ENCODE measurements around the gene ABCC1. TPM values are rescaled to one million over a fixed set of nuclear protein-coding genes. Genes with fewer than 3 reads are reported as not detected.
A peak's percentile ranks its signal among the peaks of the same experiment; 100 is the strongest.

The ABCC1 gene
- total and polyA plus RNA-seq, 4 donors = 12.4 to 41.5 (median 31.3) TPM

GRCh38 chr16:16028311-16028999 lies 79.0 kb downstream of the ABCC1 start:
- H3K27me3 ChIP-seq (ENCODE audit: control insufficient read depth in 3 of 3, insufficient read depth in 3 of 3, low read length in 2 of 3) = no peaks in the 10 kb centered on the region
- ATAC-seq (ENCODE audit: insufficient read depth, low FRiP score) = no peak
- H3K4me1 ChIP-seq (ENCODE audit: control insufficient read depth in 5 of 5, insufficient read depth in 5 of 5, low read length in 5 of 5) = peaks cover 0 to 17% (median 0%) of the 10 kb centered on the region in 5 donors
- H3K36me3 ChIP-seq (ENCODE audit: control insufficient read depth in 4 of 4, insufficient read depth in 4 of 4, low read length in 4 of 4) = peaks cover 0 to 6% (median 3%) of the 10 kb centered on the region in 4 donors
- H3K9ac ChIP-seq (ENCODE audit: insufficient read depth in 1 of 2, low read length in 2 of 2) = no peak overlapping the region
- no peaks in the 10 kb centered on the region for H3K9me3 ChIP-seq (ENCODE audit: control insufficient read depth in 4 of 4, insufficient read depth in 3 of 4, low read length in 3 of 4)
- TF ChIP-seq CTCF (IDR thresholded peaks at IDR 0.05; ENCODE audit: control extremely low read depth, extremely low read depth) = no peak
- no peak for DNase-seq
- H3K27ac ChIP-seq (ENCODE audit: low read depth in 1 of 2, low read length in 1 of 2) = peak overlapping the region in 1 of 2 donors; percentile 20
- no peak overlapping the region for H3K4me3 ChIP-seq
- WGBS, 2 donors = 74 to 87% methylated on average over 19 of the region's 19 CpGs

GRCh38 chr16:16029431-16030011 lies 80.1 kb downstream of the ABCC1 start:
- Histone ChIP-seq H3K27me3 (ENCODE audit: control insufficient read depth in 3 of 3, insufficient read depth in 3 of 3, low read length in 2 of 3) (no peaks in the 10 kb centered on the region), H3K36me3 (ENCODE audit: control insufficient read depth in 4 of 4, insufficient read depth in 4 of 4, low read length in 4 of 4) (peaks cover 0 to 6% (median 3%) of the 10 kb centered on the region in 4 donors), H3K4me3 (no peak overlapping the region), H3K27ac (ENCODE audit: low read depth in 1 of 2, low read length in 1 of 2) (no peak overlapping the region), H3K4me1 (ENCODE audit: control insufficient read depth in 5 of 5, insufficient read depth in 5 of 5, low read length in 5 of 5) (peaks cover 0 to 14% (median 0%) of the 10 kb centered on the region in 5 donors), H3K9me3 (ENCODE audit: control insufficient read depth in 4 of 4, insufficient read depth in 3 of 4, low read length in 3 of 4) (no peaks in the 10 kb centered on the region), H3K9ac (ENCODE audit: insufficient read depth in 1 of 2, low read length in 2 of 2) (no peak overlapping the region)
- TF ChIP-seq CTCF (IDR thresholded peaks at IDR 0.05; ENCODE audit: control extremely low read depth, extremely low read depth) = no peak
- ATAC-seq (ENCODE audit: insufficient read depth, low FRiP score) (no peak), DNase-seq (peak in 2 of 3 donors; percentile 77 to 87)
- 60 to 69% methylated on average over 5 of the region's 5 CpGs for WGBS, 2 donors

- H3K4me1 ChIP-seq (ENCODE audit: control insufficient read depth in 5 of 5, insufficient read depth in 5 of 5, low read length in 5 of 5) = peaks cover 0 to 11% (median 0%) of the 10 kb centered on the region in 5 donors
- H3K27ac ChIP-seq (ENCODE audit: low read depth in 1 of 2, low read length in 1 of 2) = peak overlapping the region in 1 of 2 donors; percentile 35
- no peak for DNase-seq
- TF ChIP-seq CTCF (IDR thresholded peaks at IDR 0.05; ENCODE audit: control extremely low read depth, extremely low read depth) = no peak
- ATAC-seq (ENCODE audit: insufficient read depth, low FRiP score) = no peak
- H3K4me3 ChIP-seq = no peak overlapping the region
- peaks cover 1 to 8% (median 4%) of the 10 kb centered on the region in 4 donors for H3K36me3 ChIP-seq (ENCODE audit: control insufficient read depth in 4 of 4, insufficient read depth in 4 of 4, low read length in 4 of 4)
- no peaks in the 10 kb centered on the region for H3K27me3 ChIP-seq (ENCODE audit: control insufficient read depth in 3 of 3, insufficient read depth in 3 of 3, low read length in 2 of 3)
- WGBS, 2 donors = 63 to 84% methylated on average over 8 of the region's 8 CpGs
- H3K9me3 ChIP-seq (ENCODE audit: control insufficient read depth in 4 of 4, insufficient read depth in 3 of 4, low read length in 3 of 4) = no peaks in the 10 kb centered on the region
- H3K9ac ChIP-seq (ENCODE audit: insufficient read depth in 1 of 2, low read length in 2 of 2) = no peak overlapping the region
Observed at GRCh38 chr16:16030449-16030848, 81.0 kb downstream of the ABCC1 start.

Data from lung (tissue), 12 donors.